GM18951 (cell line): Measurements from ENCODE around the gene MAP4K4.

ENCODE experiments used
- POLR2A ChIP-seq: IDR thresholded peaks from 4 replicates; pipeline ENCODE4 v1.6.1; 2011; ENCODE audit warnings: mild to moderate bottlenecking; ENCODE audit not compliant: insufficient read length, insufficient read depth; ENCODE audit errors: extremely low read depth
- in situ Hi-C: fragments of 300-500 bp; cut with MboI; formaldehyde crosslinking; loops from one replicate; pipeline ENCODE4 v1.12.0; 2022; ENCODE audit warnings: low sequenced_read_pairs, mixed read lengths, inconsistent platforms; ENCODE audit not compliant: unreplicated experiment

The MAP4K4 gene

DNA sequence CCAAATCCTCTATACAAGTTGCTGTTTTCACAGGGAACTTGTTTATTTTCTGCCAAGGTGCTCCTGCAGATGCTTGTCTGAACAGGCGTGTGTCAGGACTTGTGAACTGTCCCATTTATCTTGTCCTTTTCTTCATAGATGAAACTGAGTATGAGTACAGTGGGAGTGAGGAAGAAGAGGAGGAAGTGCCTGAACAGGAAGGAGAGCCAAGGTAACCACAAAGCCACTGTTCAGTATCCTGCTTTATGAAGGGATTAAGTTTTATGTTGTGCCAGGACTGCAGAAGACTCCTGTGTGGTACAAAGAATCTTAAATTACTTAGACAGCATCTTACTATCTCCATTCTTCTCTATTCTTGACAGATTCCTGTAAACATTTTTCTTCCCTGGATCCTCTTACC is 145.0 kb downstream of the MAP4K4 start:
- in situ Hi-C loops, result loop anchor here (25.0 kb wide), 1 partner anchor 430 kb away; no protein-coding TSS in a partner anchor

DNA sequence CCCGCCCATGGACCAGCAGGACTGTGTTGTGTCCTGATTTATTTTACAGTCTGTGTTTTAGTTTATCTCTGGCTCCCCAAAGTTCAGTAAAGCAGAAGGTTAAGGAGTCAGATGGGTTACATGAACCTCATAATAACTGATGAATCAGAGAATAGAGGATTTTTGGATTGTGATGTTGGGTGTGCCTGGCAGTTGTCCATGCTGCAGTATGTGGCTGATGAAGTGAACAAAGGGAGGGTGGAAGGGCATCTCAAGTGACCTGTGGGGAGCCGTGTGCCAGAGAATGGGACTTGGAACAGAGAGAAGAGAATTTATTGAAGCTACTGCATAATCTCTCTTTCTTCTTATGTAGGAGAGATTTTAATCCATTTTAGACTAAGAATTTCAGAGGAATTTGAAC is 145.5 kb downstream of the MAP4K4 start:
- in situ Hi-C loops, result loop anchor here (25.0 kb wide), 1 partner anchor 431 kb away; no protein-coding TSS in a partner anchor
- TF ChIP-seq POLR2A, result no peak

More for the DNA sequence above, 145.0 kb downstream of the MAP4K4 start:
- TF ChIP-seq POLR2A, result no peak

GRCh38 chr2:101843471-101843870 is 146.0 kb downstream of the MAP4K4 start:
- no peak for TF ChIP-seq POLR2A
- in situ Hi-C loops, result loop anchor here (25.0 kb wide), 1 partner anchor 431 kb away; no protein-coding TSS in a partner anchor

GRCh38 chr2:101844055-101844635 is 146.6 kb downstream of the MAP4K4 start:
- no peak for TF ChIP-seq POLR2A
- in situ Hi-C loops, result loop anchor here (25.0 kb wide), 1 partner anchor 432 kb away; no protein-coding TSS in a partner anchor

GRCh38 chr2:101846973-101847372 is 149.5 kb downstream of the MAP4K4 start:
- TF ChIP-seq POLR2A, result no peak
- in situ Hi-C loops, result loop anchor here (25.0 kb wide), 1 partner anchor 435 kb away; no protein-coding TSS in a partner anchor

DNA sequence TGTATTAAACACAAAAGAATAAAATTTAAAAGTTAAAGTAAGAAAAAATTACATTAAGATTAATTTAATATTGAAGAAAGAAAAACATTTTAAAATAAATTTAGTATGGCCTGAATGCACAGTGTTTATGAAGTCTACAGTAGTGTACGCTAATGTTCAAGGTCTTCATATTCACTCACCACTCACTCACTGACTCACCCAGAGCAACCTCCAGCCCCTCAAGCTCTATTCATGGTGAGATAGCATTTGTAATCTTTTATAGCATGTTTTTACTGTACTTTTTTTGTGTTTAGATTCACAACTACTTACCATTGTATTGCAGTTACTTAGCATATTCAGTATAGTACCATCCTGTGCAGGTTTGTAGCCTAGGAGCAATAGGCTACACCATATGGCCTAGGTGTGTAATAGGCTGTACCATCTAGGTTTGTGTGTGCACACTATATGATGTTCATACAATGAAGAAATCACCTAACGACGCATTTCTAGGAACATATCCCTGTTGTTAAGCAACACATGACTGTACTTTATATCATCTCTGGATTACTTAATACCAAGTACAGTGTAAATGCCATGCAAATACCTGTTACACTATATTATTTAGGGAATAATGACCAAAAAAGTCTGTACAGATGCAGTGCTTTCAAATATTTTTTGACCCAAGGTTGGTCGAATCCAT is 150.3 kb downstream of the MAP4K4 start:
- no peak for TF ChIP-seq POLR2A
- in situ Hi-C loops, result loop anchor here (25.0 kb wide), 1 partner anchor 435 kb away; no protein-coding TSS in a partner anchor

DNA sequence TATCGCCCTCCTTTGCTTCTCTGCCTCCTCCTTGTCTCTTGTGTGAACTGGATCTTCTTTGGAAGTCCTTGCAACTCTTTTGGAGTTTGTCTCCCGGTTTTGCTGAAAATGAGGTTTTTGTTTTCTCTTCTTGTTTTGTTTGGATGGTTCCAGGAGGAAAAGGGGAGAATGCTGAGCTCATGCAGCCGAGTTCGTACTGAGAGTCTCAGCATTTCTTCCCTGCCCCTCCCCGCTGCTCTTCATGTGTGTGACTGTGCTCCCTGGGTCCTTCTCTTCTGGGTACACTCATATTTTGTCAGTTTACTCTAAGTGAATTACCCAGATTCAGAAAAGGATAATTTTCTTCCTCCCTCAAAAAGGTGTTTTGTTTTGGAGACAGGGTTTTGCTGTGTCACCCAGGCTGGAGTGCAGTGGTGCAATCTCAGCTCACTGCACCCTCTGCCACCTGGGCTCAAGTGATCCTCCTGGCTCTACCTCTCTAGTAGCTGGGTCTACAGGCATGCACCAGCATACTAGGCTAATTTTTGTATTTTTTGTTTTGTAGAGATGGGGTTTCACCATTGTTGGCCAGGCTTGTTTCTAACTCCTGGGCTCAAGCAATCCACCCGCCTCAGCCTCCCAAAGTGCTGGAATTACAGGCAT is 151.4 kb downstream of the MAP4K4 start:
- in situ Hi-C loops, result loop anchor here (25.0 kb wide), 1 partner anchor 437 kb away; no protein-coding TSS in a partner anchor

GRCh38 chr2:101850450-101850849 is 152.9 kb downstream of the MAP4K4 start:
- no peak for TF ChIP-seq POLR2A
- in situ Hi-C loops, result no loop called here

More for the DNA sequence above, 151.4 kb downstream of the MAP4K4 start:
- TF ChIP-seq POLR2A, result no peak

DNA sequence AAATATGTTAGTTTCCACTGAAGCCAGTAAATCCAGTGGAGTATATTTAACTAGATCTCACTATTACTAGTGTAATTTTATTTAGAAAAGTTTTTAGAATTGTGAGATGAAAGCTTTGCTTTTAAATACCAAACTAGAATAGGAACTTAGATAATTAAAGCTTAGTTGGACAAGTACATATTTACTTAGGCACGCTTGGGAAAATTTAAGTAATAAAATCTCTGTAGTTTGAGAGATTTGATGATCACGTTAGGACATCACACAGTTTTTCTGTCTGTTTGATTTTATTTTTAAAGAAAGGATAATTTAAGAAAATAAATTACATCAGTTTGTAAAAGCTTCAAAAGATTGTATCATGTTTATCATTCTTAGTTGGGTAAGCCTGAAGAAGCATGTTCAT is 153.5 kb downstream of the MAP4K4 start:
- no peak for TF ChIP-seq POLR2A
- in situ Hi-C loops, result no loop called here

DNA sequence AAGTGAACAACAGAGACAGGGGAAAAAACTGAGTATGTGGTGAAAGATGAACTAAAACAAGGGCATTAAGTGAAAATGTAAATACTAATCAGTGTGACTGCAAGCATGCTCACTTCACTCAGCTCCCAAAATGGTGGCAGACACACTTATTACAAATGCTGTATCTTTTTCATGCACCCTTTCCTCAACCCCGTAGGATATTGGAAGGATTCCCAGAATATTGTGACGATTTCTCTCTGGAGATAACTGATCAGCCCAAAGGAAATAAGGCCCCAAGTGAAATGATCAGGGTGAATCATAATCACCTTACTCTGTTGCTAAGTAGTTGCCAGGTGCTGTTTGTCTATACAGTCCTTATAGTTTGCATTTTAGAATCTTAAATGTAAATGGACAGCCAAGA is 155.3 kb downstream of the MAP4K4 start:
- in situ Hi-C loops, result no loop called here
- TF ChIP-seq POLR2A, result no peak

DNA sequence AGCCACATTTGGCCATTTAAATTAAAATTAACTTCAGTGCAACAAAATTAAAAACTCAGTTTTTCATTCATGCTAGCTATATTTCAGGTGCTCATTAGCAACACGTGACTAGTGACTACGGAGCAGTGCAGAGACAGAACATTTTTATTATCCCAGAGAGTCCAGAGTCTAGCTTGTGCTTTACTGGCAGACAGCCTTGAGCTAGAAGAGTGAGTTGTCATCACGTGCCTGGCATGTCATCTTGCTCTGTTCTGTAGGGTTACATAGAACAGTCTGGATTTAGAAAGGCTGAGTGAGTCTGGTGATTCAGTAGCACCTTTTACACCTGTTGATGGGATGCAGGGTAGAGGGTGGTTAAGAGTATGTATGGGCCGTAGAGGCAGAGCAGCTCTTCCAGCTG is 157.4 kb downstream of the MAP4K4 start:
- in situ Hi-C loops, result no loop called here
- no peak for TF ChIP-seq POLR2A

- in situ Hi-C loops, result no loop called here
- TF ChIP-seq POLR2A, result no peak
These were observed 158.3 kb downstream of the MAP4K4 start for GRCh38 chr2:101855776-101856175.

GRCh38 chr2:101858246-101858645 is 160.7 kb downstream of the MAP4K4 start:
- TF ChIP-seq POLR2A, result no peak
- in situ Hi-C loops, result no loop called here
